ENCODE measurements around the gene CNIH3. TPM values are rescaled to one million over a fixed set of nuclear protein-coding genes. Genes with fewer than 3 reads are reported as not detected.

The CNIH3 gene
- total RNA-seq, 2 donors from 2014 or later, result 7.9 to 15.3 TPM

- Histone ChIP-seq H3K9me3 (no peaks in the 10 kb centered on the region), H3K27ac (no peak overlapping the region), H3K27me3 (no peaks in the 10 kb centered on the region), H3K4me3 (no peak overlapping the region), H3K4me1 (no peaks in the 10 kb centered on the region), H3K36me3 (replicated peaks in 1 of 2; ENCODE audit: insufficient read depth in 1 of 2, low read depth in 2 of 2) (no peaks in the 10 kb centered on the region)
- intact Hi-C loops (cut with DNase I), result no loop called here
- WGBS, 2 donors, result 83 to 91% methylated on average over 4 of the region's 4 CpGs
- TF ChIP-seq, protein P1, sequence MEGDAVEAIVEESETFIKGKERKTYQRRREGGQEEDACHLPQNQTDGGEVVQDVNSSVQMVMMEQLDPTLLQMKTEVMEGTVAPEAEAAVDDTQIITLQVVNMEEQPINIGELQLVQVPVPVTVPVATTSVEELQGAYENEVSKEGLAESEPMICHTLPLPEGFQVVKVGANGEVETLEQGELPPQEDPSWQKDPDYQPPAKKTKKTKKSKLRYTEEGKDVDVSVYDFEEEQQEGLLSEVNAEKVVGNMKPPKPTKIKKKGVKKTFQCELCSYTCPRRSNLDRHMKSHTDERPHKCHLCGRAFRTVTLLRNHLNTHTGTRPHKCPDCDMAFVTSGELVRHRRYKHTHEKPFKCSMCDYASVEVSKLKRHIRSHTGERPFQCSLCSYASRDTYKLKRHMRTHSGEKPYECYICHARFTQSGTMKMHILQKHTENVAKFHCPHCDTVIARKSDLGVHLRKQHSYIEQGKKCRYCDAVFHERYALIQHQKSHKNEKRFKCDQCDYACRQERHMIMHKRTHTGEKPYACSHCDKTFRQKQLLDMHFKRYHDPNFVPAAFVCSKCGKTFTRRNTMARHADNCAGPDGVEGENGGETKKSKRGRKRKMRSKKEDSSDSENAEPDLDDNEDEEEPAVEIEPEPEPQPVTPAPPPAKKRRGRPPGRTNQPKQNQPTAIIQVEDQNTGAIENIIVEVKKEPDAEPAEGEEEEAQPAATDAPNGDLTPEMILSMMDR (IDR thresholded peaks at IDR 0.05), result no peak
- TF ChIP-seq POLR2A (IDR thresholded peaks at IDR 0.05), result no peak
- ATAC-seq (no peak), DNase-seq (no peak)
Observed at GRCh38 chr1:224749916-224750315, 133.8 kb downstream of the CNIH3 start.

DNA sequence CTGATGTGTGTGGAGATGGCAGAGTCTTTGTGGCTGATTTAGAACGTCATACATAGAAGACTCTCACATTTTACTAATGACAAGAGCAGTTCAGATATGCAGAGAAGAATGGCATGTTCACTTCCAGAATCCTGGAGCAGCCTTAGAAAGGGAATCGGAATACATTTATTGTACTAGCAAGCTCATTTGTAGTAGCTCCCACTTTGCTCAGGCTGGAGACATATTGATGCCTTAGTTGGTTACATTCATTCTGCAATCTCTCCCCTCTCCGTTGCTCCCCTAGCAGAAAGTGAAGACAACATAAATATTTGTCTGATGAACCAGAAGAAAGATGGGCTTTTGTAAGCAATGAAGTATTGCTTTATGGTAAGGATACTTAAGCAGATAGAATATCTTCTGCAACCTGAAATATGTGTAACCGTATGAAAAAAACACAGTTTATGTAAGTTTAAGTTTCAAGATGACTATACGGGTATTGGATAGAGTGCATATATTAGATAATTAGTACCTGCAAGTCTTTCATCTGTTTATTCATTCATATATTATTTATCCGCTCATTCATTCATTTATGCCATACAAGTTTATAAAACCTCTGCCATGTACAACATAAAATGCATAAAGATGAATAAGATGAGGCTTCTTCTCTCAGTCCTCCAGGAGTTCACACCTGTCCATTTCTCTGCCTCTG is 135.7 kb downstream of the CNIH3 start:
- ATAC-seq, result no peak
- no peaks in the 10 kb centered on the region for H3K27me3 ChIP-seq
- TF ChIP-seq, protein P1 (IDR thresholded peaks at IDR 0.05), result no peak
- WGBS, 2 donors, result 80 to 86% methylated on average over 6 of the region's 6 CpGs
- DNase-seq, result no peak
- H3K36me3 ChIP-seq (replicated peaks in 1 of 2; ENCODE audit: insufficient read depth in 1 of 2, low read depth in 2 of 2), result no peaks in the 10 kb centered on the region
- no peaks in the 10 kb centered on the region for H3K4me1 ChIP-seq
- no peak overlapping the region for H3K27ac ChIP-seq
- intact Hi-C loops (cut with DNase I), result no loop called here
- no peaks in the 10 kb centered on the region for H3K9me3 ChIP-seq
- no peak overlapping the region for H3K4me3 ChIP-seq

DNA sequence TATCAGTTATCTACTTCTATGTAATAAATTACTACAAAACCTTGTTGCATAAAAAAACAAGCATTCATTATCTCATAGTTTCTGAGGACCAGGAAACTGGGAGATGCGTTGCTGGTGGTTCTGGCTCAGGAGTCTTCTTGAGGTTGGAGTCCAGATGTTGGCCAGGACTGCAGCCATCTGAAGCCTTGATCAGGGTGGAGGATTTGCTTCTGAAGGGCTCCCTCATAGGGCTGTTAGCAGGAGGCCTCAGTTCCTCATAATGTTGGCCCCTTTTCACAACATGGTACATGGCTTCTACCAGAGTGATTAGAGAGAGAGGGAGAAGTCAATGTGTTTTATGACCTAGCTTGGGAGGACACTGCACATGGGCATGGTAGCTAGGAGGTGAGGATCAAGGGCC is 137.4 kb downstream of the CNIH3 start:
- Histone ChIP-seq H3K4me1 (no peaks in the 10 kb centered on the region), H3K36me3 (replicated peaks in 1 of 2; ENCODE audit: insufficient read depth in 1 of 2, low read depth in 2 of 2) (no peaks in the 10 kb centered on the region), H3K27me3 (no peaks in the 10 kb centered on the region), H3K4me3 (no peak overlapping the region), H3K9me3 (no peaks in the 10 kb centered on the region), H3K27ac (no peak overlapping the region)
- DNase-seq (no peak), ATAC-seq (no peak)
- intact Hi-C loops (cut with DNase I), result no loop called here
- WGBS, 2 donors, result 92% methylated on average over 1 of the region's 1 CpG
- TF ChIP-seq POLR2A (IDR thresholded peaks at IDR 0.05), result no peak
- TF ChIP-seq, protein P1 (IDR thresholded peaks at IDR 0.05), result no peak

- no peak overlapping the region for H3K4me3 ChIP-seq
- no peaks in the 10 kb centered on the region for H3K9me3 ChIP-seq
- TF ChIP-seq POLR2A (IDR thresholded peaks at IDR 0.05), result no peak
- TF ChIP-seq, protein P1 (IDR thresholded peaks at IDR 0.05), result no peak
- H3K27ac ChIP-seq, result no peak overlapping the region
- H3K36me3 ChIP-seq (replicated peaks in 1 of 2; ENCODE audit: insufficient read depth in 1 of 2, low read depth in 2 of 2), result no peaks in the 10 kb centered on the region
- DNase-seq, result no peak
- H3K27me3 ChIP-seq, result no peaks in the 10 kb centered on the region
- intact Hi-C loops (cut with DNase I), result no loop called here
- WGBS, 2 donors, result 76 to 88% methylated on average over 4 of the region's 4 CpGs
- no peak for ATAC-seq
- no peaks in the 10 kb centered on the region for H3K4me1 ChIP-seq
Observed at GRCh38 chr1:224755586-224755985, 139.5 kb downstream of the CNIH3 start.

DNA sequence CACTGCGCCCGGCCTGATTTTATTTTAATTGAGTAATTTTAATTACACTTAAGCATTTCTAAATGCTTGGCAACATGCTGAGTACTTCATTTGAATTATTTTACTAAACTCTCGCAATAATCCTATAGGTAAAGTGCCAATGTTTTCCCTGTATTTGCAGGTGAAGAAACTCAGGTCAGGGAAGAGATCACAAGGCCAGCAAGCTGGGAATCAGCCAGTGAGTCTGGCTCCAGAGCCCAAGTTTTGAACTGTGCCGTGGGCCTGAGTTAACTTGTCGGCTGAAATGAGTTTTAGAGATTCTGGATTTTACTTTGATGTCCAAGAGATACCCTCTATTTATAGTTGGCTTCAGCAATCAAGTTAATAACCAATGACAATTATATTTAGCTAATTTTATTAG is 141.4 kb downstream of the CNIH3 start:
- Histone ChIP-seq H3K27me3 (no peaks in the 10 kb centered on the region), H3K4me1 (no peaks in the 10 kb centered on the region), H3K4me3 (no peak overlapping the region), H3K9me3 (no peaks in the 10 kb centered on the region), H3K36me3 (replicated peaks in 1 of 2; ENCODE audit: insufficient read depth in 1 of 2, low read depth in 2 of 2) (no peaks in the 10 kb centered on the region), H3K27ac (no peak overlapping the region)
- WGBS, 2 donors, result 94% methylated on average over 5 of the region's 5 CpGs
- intact Hi-C loops (cut with DNase I), result no loop called here
- DNase-seq (no peak), ATAC-seq (no peak)
- TF ChIP-seq POLR2A (IDR thresholded peaks at IDR 0.05), result no peak
- TF ChIP-seq, protein P1 (IDR thresholded peaks at IDR 0.05), result no peak
